ENCODE measurements around the gene DCAKD. TPM values are rescaled to one million over a fixed set of nuclear protein-coding genes. Genes with fewer than 3 reads are reported as not detected.

Gene DCAKD
- total RNA-seq, 2 donors from 2014 or later = 37.3 to 46.1 TPM

- Histone ChIP-seq H3K9me3 (no peaks in the 10 kb centered on the region), H3K4me3 (no peak overlapping the region), H3K4me1 (peaks cover 0 to 33% of the 10 kb centered on the region in 2 donors), H3K27me3 (no peaks in the 10 kb centered on the region), H3K36me3 (no peaks in the 10 kb centered on the region), H3K27ac (peak overlapping the region; percentile 32 to 46)
- no peak for TF ChIP-seq CTCF (IDR thresholded peaks at IDR 0.05)
- no peak for DNase-seq (ENCODE audit: low spot score)
Observed at GRCh38 chr17:44983563-44983962, 67.9 kb downstream of the DCAKD start.

GRCh38 chr17:44982113-44982702, 69.2 kb downstream of the DCAKD start:
- H3K9me3 ChIP-seq = no peaks in the 10 kb centered on the region
- peaks cover 0 to 46% of the 10 kb centered on the region in 2 donors for H3K4me1 ChIP-seq
- TF ChIP-seq CTCF (IDR thresholded peaks at IDR 0.05) = no peak
- H3K27me3 ChIP-seq = no peaks in the 10 kb centered on the region
- no peak overlapping the region for H3K27ac ChIP-seq
- H3K4me3 ChIP-seq = no peak overlapping the region
- H3K36me3 ChIP-seq = no peaks in the 10 kb centered on the region
- DNase-seq (ENCODE audit: low spot score) = no peak

GRCh38 chr17:44981221-44981968, 70.0 kb downstream of the DCAKD start:
- no peak for TF ChIP-seq CTCF (IDR thresholded peaks at IDR 0.05)
- H3K27ac ChIP-seq = peak overlapping the region; percentile 56 to 68
- H3K36me3 ChIP-seq = no peaks in the 10 kb centered on the region
- DNase-seq (ENCODE audit: low spot score) = no peak
- H3K4me3 ChIP-seq = no peak overlapping the region
- H3K4me1 ChIP-seq = peaks cover 0 to 49% of the 10 kb centered on the region in 2 donors
- no peaks in the 10 kb centered on the region for H3K27me3 ChIP-seq
- no peaks in the 10 kb centered on the region for H3K9me3 ChIP-seq

GRCh38 chr17:44979426-44979995, 71.9 kb downstream of the DCAKD start:
- peak overlapping the region; percentile 68 to 76 for H3K27ac ChIP-seq
- no peaks in the 10 kb centered on the region for H3K9me3 ChIP-seq
- no peak overlapping the region for H3K4me3 ChIP-seq
- H3K36me3 ChIP-seq = no peaks in the 10 kb centered on the region
- no peaks in the 10 kb centered on the region for H3K27me3 ChIP-seq
- H3K4me1 ChIP-seq = peaks cover 0 to 49% of the 10 kb centered on the region in 2 donors
- TF ChIP-seq CTCF (IDR thresholded peaks at IDR 0.05) = no peak
- no peak for DNase-seq (ENCODE audit: low spot score)

- peak overlapping the region; percentile 68 to 76 for H3K27ac ChIP-seq
- no peak overlapping the region for H3K4me3 ChIP-seq
- no peaks in the 10 kb centered on the region for H3K36me3 ChIP-seq
- H3K4me1 ChIP-seq = peaks cover 0 to 49% of the 10 kb centered on the region in 2 donors
- TF ChIP-seq CTCF (IDR thresholded peaks at IDR 0.05) = no peak
- no peaks in the 10 kb centered on the region for H3K9me3 ChIP-seq
- H3K27me3 ChIP-seq = no peaks in the 10 kb centered on the region
- DNase-seq (ENCODE audit: low spot score) = no peak
Observed at GRCh38 chr17:44978807-44979206, 72.6 kb downstream of the DCAKD start.
